GM10266 (cell line): Measurements from ENCODE around the gene LMNA.

Source experiments
- DNase-seq: peaks from one replicate; pipeline ENCODE4 v3.0.0; 2012; ENCODE audit errors: extremely low spot score
- TF ChIP-seq, protein P1 (sequence below): IDR thresholded peaks from 2 replicates; pipeline ENCODE4 v1.5.1; 2012; ENCODE audit warnings: mild to moderate bottlenecking, low read depth; ENCODE audit not compliant: control insufficient read depth, insufficient read depth; ENCODE audit errors: missing control alignments

LMNA gene

DNA sequence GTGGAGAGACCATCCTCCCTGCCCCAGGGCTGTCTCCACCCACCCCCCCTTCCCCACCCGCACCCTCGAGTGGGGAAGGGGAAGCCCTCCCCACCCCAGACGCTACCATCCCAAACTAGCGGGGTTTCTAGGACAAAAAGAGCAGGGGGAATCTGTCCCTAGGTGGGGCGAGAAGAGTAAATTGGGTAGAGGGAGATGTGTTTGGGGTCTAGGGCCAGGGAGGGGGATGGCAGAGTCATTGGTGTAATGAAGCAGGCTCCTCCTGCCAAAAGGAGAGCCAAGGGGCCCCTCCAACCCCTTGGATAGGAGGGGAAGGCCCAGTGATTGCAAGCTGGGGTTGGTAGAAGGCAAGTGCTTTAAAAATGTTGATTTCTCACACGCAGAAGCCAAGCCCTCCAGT is 42.3 kb upstream of the LMNA start:
- TF ChIP-seq, protein P1, sequence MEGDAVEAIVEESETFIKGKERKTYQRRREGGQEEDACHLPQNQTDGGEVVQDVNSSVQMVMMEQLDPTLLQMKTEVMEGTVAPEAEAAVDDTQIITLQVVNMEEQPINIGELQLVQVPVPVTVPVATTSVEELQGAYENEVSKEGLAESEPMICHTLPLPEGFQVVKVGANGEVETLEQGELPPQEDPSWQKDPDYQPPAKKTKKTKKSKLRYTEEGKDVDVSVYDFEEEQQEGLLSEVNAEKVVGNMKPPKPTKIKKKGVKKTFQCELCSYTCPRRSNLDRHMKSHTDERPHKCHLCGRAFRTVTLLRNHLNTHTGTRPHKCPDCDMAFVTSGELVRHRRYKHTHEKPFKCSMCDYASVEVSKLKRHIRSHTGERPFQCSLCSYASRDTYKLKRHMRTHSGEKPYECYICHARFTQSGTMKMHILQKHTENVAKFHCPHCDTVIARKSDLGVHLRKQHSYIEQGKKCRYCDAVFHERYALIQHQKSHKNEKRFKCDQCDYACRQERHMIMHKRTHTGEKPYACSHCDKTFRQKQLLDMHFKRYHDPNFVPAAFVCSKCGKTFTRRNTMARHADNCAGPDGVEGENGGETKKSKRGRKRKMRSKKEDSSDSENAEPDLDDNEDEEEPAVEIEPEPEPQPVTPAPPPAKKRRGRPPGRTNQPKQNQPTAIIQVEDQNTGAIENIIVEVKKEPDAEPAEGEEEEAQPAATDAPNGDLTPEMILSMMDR: no peak
- DNase-seq: no peak

GRCh38 chr1:156073110-156073687 is 41.3 kb upstream of the LMNA start:
- DNase-seq: no peak
- TF ChIP-seq, protein P1: no peak

DNA sequence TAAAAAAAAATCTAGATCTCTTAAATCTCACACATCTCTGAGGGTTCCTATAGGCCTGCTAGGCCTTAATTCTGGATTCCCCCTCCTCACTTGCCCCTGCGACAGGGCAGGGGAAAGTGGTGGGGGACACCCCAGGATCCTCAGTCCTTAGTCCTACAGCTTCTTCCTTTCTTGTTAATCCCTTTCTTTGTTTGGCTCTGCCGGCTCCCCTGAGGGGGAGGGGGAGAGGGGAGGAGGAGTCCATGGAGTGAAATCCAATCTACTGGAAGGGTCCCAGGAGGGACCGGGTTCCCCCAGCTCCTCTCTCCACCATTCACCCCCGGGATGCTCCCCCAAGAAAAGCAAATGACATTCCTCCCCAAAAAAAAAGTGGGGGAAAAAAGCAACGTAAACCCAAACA is 40.8 kb upstream of the LMNA start:
- TF ChIP-seq, protein P1: no peak
- DNase-seq: no peak

- DNase-seq: no peak
- TF ChIP-seq, protein P1: no peak
These were observed 39.9 kb upstream of the LMNA start for GRCh38 chr1:156074661-156075060.

DNA sequence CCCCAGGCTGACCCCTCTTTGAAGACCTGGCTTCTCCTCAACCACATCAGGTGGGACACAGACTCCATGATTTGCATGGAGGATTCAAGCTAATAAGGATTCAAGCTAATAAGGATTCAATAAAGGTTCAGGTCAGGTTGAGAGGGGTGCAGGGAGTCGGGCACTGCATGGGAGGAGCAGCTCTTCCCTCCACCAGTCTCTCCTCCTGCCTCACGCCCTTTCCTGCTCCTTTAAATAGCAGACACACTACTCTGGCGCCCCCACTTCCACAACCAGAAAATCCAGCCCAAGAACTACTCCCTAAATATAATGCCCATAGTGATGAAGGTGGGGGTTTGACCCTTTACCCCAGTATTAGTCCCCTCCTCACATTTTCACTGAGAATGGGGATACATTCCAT is 39.3 kb upstream of the LMNA start:
- no peak for DNase-seq
- TF ChIP-seq, protein P1: no peak

DNA sequence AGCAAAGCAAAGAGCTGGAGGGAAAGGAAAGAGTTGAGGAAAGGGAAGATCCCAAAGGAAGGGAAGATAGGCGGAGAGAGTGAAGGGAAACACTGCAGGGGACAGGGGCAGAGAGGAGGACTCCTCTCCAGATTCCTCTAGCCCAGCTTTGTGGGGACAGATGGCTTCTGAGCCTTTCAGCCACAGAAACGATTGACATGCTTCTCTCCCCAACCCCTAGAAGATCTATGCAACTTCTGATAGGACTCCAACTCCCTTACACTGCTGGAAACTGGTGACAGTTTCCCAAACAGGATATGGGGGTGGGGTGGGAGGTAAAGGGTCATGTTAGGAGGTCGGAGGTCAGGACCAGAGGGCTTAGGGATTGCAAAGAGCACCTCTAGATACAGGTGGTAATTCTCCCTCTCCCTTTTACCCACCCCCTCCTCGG is 38.7 kb upstream of the LMNA start:
- TF ChIP-seq, protein P1: no peak
- DNase-seq: no peak

- DNase-seq: peak; percentile 87
- TF ChIP-seq, protein P1: no peak
These were observed 37.7 kb upstream of the LMNA start for GRCh38 chr1:156076609-156077429.
